ENCODE measurements around the gene IFT88. TPM values are rescaled to one million over a fixed set of nuclear protein-coding genes. Genes with fewer than 3 reads are reported as not detected.

The IFT88 gene
- total RNA-seq, 2 experiments from 2014 or later, result 9.0 to 9.5 TPM

GRCh38 chr13:20704459-20705069 lies 137.6 kb downstream of the IFT88 start:
- Histone ChIP-seq H3K27ac (ENCODE audit: low read depth in 1 of 2, low read length in 2 of 2) (no peak overlapping the region), H3K4me3 (ENCODE audit: low read length) (no peak overlapping the region), H3K36me3 (ENCODE audit: insufficient read depth, low read length) (no peaks in the 10 kb centered on the region), H3K27me3 (ENCODE audit: control insufficient read depth in 1 of 2, insufficient read depth in 2 of 2, low read length in 2 of 2) (peaks cover 18 to 29% of the 10 kb centered on the region in 2 experiments), H3K4me1 (ENCODE audit: insufficient read depth, low read length) (peaks cover 14% of the 10 kb centered on the region), H3K9me3 (ENCODE audit: control insufficient read depth in 1 of 2, insufficient read depth in 1 of 2, low read length in 2 of 2) (no peaks in the 10 kb centered on the region)
- POLR2A ChIA-PET, result interaction anchor here (1.1 to 1.7 kb wide), 2 partner anchors 68 to 228 kb away, joined by 6 to 15 read pairs; partner anchors contain the start of gene EEF1AKMT1
- no peak for ATAC-seq (ENCODE audit: poor library complexity)
- no peak for DNase-seq
- intact Hi-C loops (cut with DNase I, micrococcal nuclease), result loop anchor here (2.0 to 10.0 kb wide), 7 partner anchors 66 to 590 kb away; partner anchors contain the start of genes CRYL1 (in 1 of the 2), GJB2 (in 1 of the 2) and IFT88 (in 1 of the 2)
- no peaks in the 10 kb centered on the region for H3K9me3 Mint-ChIP-seq
- H3K27me3 Mint-ChIP-seq, result peaks cover 28% of the 10 kb centered on the region
- no peak overlapping the region for H3K27ac Mint-ChIP-seq
- CTCF ChIA-PET, result interaction anchor here (1.3 kb wide), 1 partner anchor 125 kb away, joined by 3 read pairs; no protein-coding TSS in a partner anchor
- no peak for TF ChIP-seq CTCF (IDR thresholded peaks at IDR 0.05)
- H3K4me1 Mint-ChIP-seq (ENCODE audit: low read depth), result peaks cover 7% of the 10 kb centered on the region
- peak overlapping the region; percentile 77 for H3K4me3 Mint-ChIP-seq
- H3K36me3 Mint-ChIP-seq (ENCODE audit: low read depth), result no peaks in the 10 kb centered on the region

- Mint-ChIP-seq H3K4me1 (ENCODE audit: low read depth) (peaks cover 7% of the 10 kb centered on the region), H3K4me3 (peak overlapping the region; percentile 73), H3K9me3 (no peaks in the 10 kb centered on the region), H3K36me3 (ENCODE audit: low read depth) (no peaks in the 10 kb centered on the region), H3K27me3 (peaks cover 9% of the 10 kb centered on the region), H3K27ac (no peak overlapping the region)
- ATAC-seq (ENCODE audit: poor library complexity) (no peak), DNase-seq (no peak)
- TF ChIP-seq CTCF (IDR thresholded peaks at IDR 0.05), result no peak
- POLR2A ChIA-PET, result no interaction called here
- Histone ChIP-seq H3K27ac (ENCODE audit: low read depth in 1 of 2, low read length in 2 of 2) (no peak overlapping the region), H3K4me3 (ENCODE audit: low read length) (no peak overlapping the region), H3K4me1 (ENCODE audit: insufficient read depth, low read length) (peaks cover 14% of the 10 kb centered on the region), H3K36me3 (ENCODE audit: insufficient read depth, low read length) (no peaks in the 10 kb centered on the region), H3K9me3 (ENCODE audit: control insufficient read depth in 1 of 2, insufficient read depth in 1 of 2, low read length in 2 of 2) (no peaks in the 10 kb centered on the region), H3K27me3 (ENCODE audit: control insufficient read depth in 1 of 2, insufficient read depth in 2 of 2, low read length in 2 of 2) (peaks cover 2 to 11% of the 10 kb centered on the region in 2 experiments)
- CTCF ChIA-PET, result interaction anchor here (0.7 to 1.2 kb wide), 2 partner anchors 122 to 159 kb away, joined by 3 read pairs; no protein-coding TSS in a partner anchor
- intact Hi-C loops (cut with DNase I, micrococcal nuclease), result loop anchor here (5.0 to 10.0 kb wide), 4 partner anchors 182 to 588 kb away; partner anchors contain the start of genes CRYL1 (in 1 of the 2) and GJB2 (in 1 of the 2)
Observed at GRCh38 chr13:20706661-20707060, 139.7 kb downstream of the IFT88 start.

- no peak for TF ChIP-seq CTCF (IDR thresholded peaks at IDR 0.05)
- no peak overlapping the region for H3K27ac ChIP-seq (ENCODE audit: low read depth in 1 of 2, low read length in 2 of 2)
- no peak overlapping the region for H3K4me3 ChIP-seq (ENCODE audit: low read length)
- H3K4me1 ChIP-seq (ENCODE audit: insufficient read depth, low read length), result peaks cover 16% of the 10 kb centered on the region
- ATAC-seq (ENCODE audit: poor library complexity) (no peak), DNase-seq (no peak)
- Mint-ChIP-seq H3K36me3 (ENCODE audit: low read depth) (no peaks in the 10 kb centered on the region), H3K4me1 (ENCODE audit: low read depth) (peaks cover 8% of the 10 kb centered on the region), H3K4me3 (no peak overlapping the region), H3K27me3 (no peaks in the 10 kb centered on the region), H3K27ac (no peak overlapping the region), H3K9me3 (no peaks in the 10 kb centered on the region)
- H3K36me3 ChIP-seq (ENCODE audit: insufficient read depth, low read length), result no peaks in the 10 kb centered on the region
- intact Hi-C loops (cut with DNase I, micrococcal nuclease), result loop anchor here (5.0 to 10.0 kb wide), 4 partner anchors 183 to 587 kb away; partner anchors contain the start of genes CRYL1 (in 1 of the 2) and GJB2 (in 1 of the 2)
- no peaks in the 10 kb centered on the region for H3K9me3 ChIP-seq (ENCODE audit: control insufficient read depth in 1 of 2, insufficient read depth in 1 of 2, low read length in 2 of 2)
- H3K27me3 ChIP-seq (ENCODE audit: control insufficient read depth in 1 of 2, insufficient read depth in 2 of 2, low read length in 2 of 2), result no peaks in the 10 kb centered on the region
- ChIA-PET CTCF (interaction anchor here (0.6 kb wide), 1 partner anchor 824 kb away, joined by 4 read pairs; no protein-coding TSS in a partner anchor), POLR2A (no interaction called here)
Observed at GRCh38 chr13:20708216-20708615, 141.3 kb downstream of the IFT88 start.

All from CD4-positive, alpha-beta T cell (primary cell).